AG04450 (cell line): ENCODE measurements around the gene SLC1A4. TPM values are rescaled to one million over a fixed set of nuclear protein-coding genes. Genes with fewer than 3 reads are reported as not detected.
A peak's percentile ranks its signal among the peaks of the same experiment; 100 is the strongest.
"Not testable (repeated sequence)": the region's sequence is repeated elsewhere in the genome, so short reads cannot be mapped to it uniquely, and the experiment has no call there.

Experiments
- CTCF ChIA-PET: fragments of 300-600, 350-600 bp; formaldehyde crosslinking; extraction: SDS; loops from one replicate; lab custom pipeline; 2022; ENCODE audit warnings: antibody characterized with exemption, inconsistent platforms; lab: Charles Lee
- POLR2A ChIA-PET: fragments of 350-600 bp; formaldehyde crosslinking; extraction: SDS; loops from one replicate; lab custom pipeline; 2021; ENCODE audit warnings: antibody characterized with exemption, inconsistent platforms; lab: Yijun Ruan, JAX
- DNase-seq: peaks from one replicate; pipeline ENCODE4 v3.0.0-alpha.2; 2011; ENCODE audit warnings: low read depth, low spot score
- H3K27ac ChIP-seq: one replicate; pipeline ENCODE4 v1.5.1; 2012; ENCODE audit warnings: low read depth, low read length, control low read depth
- H3K27me3 ChIP-seq: one replicate; pipeline ENCODE4 v1.6.0; 2012; ENCODE audit warnings: low read length; ENCODE audit not compliant: control insufficient read depth, insufficient read depth
- H3K4me3 ChIP-seq: 2 replicates; pipeline ENCODE4 v1.5.1; 2011; ENCODE audit warnings: mild to moderate bottlenecking, low read depth, low read length, control low read depth
- H3K9me3 ChIP-seq: 2 replicates; pipeline ENCODE4 v1.5.1; 2012; ENCODE audit warnings: low read length; ENCODE audit not compliant: control insufficient read depth, insufficient read depth
- polyA plus RNA-seq: library from polyadenylated mRNA; depleted of rRNA; stranded (reverse); fragments of >200 nt; gene quantifications from 2 replicates; pipeline ENCODE4 v1.2.3, GENCODE V29; 2011
- TF ChIP-seq, protein P1 (sequence below): IDR thresholded peaks from 2 replicates; pipeline ENCODE4 v1.5.1; 2011; ENCODE audit warnings: low read depth, low read length, control low read depth, inconsistent platforms

Gene SLC1A4
- polyA plus RNA-seq, 1 experiment: 24.8 TPM

DNA sequence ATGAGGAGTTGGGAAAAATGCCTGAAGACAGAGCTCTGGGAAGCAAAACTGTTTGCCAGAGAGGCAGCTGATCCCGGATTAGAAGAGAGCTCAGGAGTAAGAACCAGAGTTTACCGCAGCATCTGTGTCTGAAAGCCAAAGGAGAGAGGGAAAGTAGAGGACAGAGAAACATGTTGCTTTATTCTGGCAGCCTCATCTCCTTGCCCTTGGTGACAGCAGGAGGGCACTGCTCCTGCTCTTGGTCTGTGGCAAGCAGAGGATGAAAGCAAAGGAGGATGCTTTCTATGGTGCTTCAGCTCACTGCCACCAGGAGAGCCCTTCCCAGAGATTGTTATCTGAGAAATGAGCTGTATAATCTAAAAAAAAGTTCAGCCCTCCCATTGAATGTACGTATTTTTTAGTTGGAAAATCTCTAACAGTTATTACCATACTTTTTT, 7.7 kb downstream of the SLC1A4 start:
- H3K4me3 ChIP-seq: no peak overlapping the region
- H3K9me3 ChIP-seq: no peaks in the 10 kb centered on the region
- TF ChIP-seq, protein P1, sequence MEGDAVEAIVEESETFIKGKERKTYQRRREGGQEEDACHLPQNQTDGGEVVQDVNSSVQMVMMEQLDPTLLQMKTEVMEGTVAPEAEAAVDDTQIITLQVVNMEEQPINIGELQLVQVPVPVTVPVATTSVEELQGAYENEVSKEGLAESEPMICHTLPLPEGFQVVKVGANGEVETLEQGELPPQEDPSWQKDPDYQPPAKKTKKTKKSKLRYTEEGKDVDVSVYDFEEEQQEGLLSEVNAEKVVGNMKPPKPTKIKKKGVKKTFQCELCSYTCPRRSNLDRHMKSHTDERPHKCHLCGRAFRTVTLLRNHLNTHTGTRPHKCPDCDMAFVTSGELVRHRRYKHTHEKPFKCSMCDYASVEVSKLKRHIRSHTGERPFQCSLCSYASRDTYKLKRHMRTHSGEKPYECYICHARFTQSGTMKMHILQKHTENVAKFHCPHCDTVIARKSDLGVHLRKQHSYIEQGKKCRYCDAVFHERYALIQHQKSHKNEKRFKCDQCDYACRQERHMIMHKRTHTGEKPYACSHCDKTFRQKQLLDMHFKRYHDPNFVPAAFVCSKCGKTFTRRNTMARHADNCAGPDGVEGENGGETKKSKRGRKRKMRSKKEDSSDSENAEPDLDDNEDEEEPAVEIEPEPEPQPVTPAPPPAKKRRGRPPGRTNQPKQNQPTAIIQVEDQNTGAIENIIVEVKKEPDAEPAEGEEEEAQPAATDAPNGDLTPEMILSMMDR: peak; percentile 22; the same call in 1 of the 2 replicates
- ChIA-PET CTCF (interaction anchor here (0.6 to 2.2 kb wide), 4 partner anchors 9 to 172 kb away, joined by 3 to 8 read pairs (median 4); no protein-coding TSS in a partner anchor), POLR2A (no interaction called here)
- H3K27me3 ChIP-seq: no peaks in the 10 kb centered on the region
- no peak for DNase-seq
- H3K27ac ChIP-seq: no peak overlapping the region

DNA sequence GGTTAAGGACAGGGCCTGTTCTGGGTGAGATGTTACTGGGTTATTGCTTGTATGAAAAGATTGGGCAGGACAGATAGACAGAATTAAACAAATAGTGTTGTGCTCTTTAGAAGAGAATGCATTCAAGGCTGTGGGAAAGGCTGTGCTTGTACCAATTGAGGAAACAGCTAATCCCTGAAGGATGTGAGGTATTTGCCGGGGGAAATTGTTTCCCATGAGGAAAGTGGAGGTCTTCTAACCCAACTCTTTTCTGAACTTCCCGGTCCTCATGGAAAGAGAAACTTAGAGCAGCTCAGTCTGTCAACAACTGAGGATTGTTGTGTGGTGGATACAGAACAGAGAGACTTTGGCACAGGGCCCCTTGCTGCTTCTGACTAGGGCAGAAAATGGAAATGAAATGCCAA, 9.5 kb downstream of the SLC1A4 start:
- Histone ChIP-seq H3K27ac (no peak overlapping the region), H3K27me3 (no peaks in the 10 kb centered on the region), H3K4me3 (no peak overlapping the region), H3K9me3 (no peaks in the 10 kb centered on the region)
- ChIA-PET CTCF (interaction anchor here (1.3 to 1.4 kb wide), 2 partner anchors 9 to 81 kb away, joined by 6 read pairs; partner anchors contain the start of gene SLC1A4), POLR2A (interaction anchor here (0.7 to 0.9 kb wide), 2 partner anchors 9 to 10 kb away, joined by 3 read pairs; no protein-coding TSS in a partner anchor)
- peak; percentile 21 for DNase-seq
- TF ChIP-seq, protein P1: no peak

- H3K4me3 ChIP-seq: no peak overlapping the region
- H3K27me3 ChIP-seq: no peaks in the 10 kb centered on the region
- no peaks in the 10 kb centered on the region for H3K9me3 ChIP-seq
- CTCF ChIA-PET: interaction anchor here (1.3 to 1.4 kb wide), 2 partner anchors 10 to 82 kb away, joined by 6 read pairs; partner anchors contain the start of gene SLC1A4
- TF ChIP-seq, protein P1: no peak
- POLR2A ChIA-PET: no interaction called here
- no peak for DNase-seq
- no peak overlapping the region for H3K27ac ChIP-seq
Measured at GRCh38 chr2:64999754-65000153, 10.6 kb downstream of the SLC1A4 start.

DNA sequence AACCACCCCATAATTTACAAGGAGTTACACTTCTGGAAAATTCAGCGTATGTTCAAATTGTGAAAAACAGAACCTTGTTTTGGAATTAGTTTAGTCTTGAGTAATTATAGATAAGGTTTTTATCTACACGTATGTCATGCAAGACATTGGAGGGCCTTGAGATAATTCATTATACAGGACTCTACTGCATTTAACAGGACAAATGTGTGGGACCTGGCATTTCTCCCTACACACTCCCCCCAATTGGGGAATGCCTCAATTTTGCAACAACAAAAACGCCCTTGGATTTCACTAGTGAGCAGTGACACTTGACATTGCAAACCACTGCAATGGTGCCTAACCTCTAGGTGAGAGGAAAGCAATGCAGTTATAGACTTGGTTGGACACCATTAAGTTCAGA, 11.4 kb downstream of the SLC1A4 start:
- no peak overlapping the region for H3K4me3 ChIP-seq
- no peaks in the 10 kb centered on the region for H3K9me3 ChIP-seq
- TF ChIP-seq, protein P1: no peak
- H3K27ac ChIP-seq: no peak overlapping the region
- ChIA-PET POLR2A (no interaction called here), CTCF (no interaction called here)
- no peak for DNase-seq
- no peaks in the 10 kb centered on the region for H3K27me3 ChIP-seq

DNA sequence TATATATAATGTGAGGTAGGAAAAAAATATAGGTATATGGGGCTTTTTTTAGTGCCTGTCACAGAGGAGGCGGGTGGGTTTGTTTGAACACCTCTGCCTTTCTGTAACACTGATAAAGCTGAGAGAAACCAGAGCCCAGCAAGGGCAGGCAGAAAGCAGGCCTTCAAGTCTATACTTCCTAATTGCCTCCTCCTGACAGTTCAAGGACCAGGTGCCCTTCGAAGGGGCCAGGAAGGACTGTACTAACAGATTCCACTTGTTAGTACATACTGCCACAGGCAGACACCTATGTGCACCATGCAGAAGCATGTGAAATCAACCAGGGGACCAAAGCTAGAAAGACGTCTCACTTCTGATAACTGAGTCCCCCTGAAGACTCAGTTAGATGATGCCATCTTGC, 13.8 kb downstream of the SLC1A4 start:
- TF ChIP-seq, protein P1: no peak
- H3K9me3 ChIP-seq: no peaks in the 10 kb centered on the region
- no peak for DNase-seq
- H3K27ac ChIP-seq: no peak overlapping the region
- ChIA-PET CTCF (interaction anchor here (1.0 kb wide), 1 partner anchor 357 kb away, joined by 3 read pairs; no protein-coding TSS in a partner anchor), POLR2A (no interaction called here)
- H3K27me3 ChIP-seq: no peaks in the 10 kb centered on the region
- H3K4me3 ChIP-seq: no peak overlapping the region

DNA sequence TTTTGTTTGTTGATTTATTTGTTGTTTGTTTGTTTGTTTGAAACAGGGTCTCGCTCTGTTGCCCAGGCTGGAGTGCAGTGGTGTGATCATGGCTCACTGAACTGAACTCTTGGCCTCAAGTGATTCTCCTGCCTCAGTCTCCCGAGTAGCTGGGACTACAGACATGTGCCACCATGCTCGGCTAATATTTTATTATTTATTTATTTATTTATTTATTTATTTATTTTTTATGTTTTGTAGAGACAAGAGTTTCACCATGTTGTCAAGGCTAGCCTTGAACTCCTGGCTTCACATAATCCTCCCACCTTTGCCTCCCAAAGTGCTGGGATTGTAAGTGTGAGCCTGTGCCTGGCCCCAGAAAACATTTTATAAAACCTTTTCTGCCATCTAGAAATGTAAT, 15.0 kb downstream of the SLC1A4 start:
- POLR2A ChIA-PET, DNase-seq, H3K4me3 ChIP-seq, H3K27ac ChIP-seq, H3K27me3 ChIP-seq, H3K9me3 ChIP-seq: not testable (repeated sequence)
- CTCF ChIA-PET: interaction anchor here (1.0 kb wide), 1 partner anchor 358 kb away, joined by 3 read pairs; no protein-coding TSS in a partner anchor
